ENCODE data around the gene RAB27A.

GRCh38 chr15:55277116-55277564 lies 12.5 kb downstream of the RAB27A start:
- TF ChIP-seq CTCF (IDR thresholded peaks at IDR 0.05; ENCODE audit: control extremely low read depth in 1 of 3, insufficient read depth in 1 of 3, low read depth in 1 of 3, low read length in 3 of 3) (no peak), POLR2AphosphoS5 (IDR thresholded peaks at IDR 0.05; ENCODE audit: low read depth, low read length) (no peak), POLR2A (IDR thresholded peaks at IDR 0.05; ENCODE audit: control extremely low read depth in 1 of 2, low read depth in 2 of 2, low read length in 2 of 2) (no peak), PHF8 (conservative IDR thresholded peaks at IDR 0.05; ENCODE audit: low read depth, low read length) (no peak), YY1 (IDR thresholded peaks at IDR 0.05; ENCODE audit: low read depth, low read length) (no peak), GABPA (IDR thresholded peaks at IDR 0.05; ENCODE audit: borderline replicate concordance, insufficient read depth, low read length) (no peak), CEBPB (IDR thresholded peaks at IDR 0.05; ENCODE audit: low read depth, low read length) (no peak), JUN (IDR thresholded peaks at IDR 0.05; ENCODE audit: low read depth, low read length) (no peak), RFX5 (IDR thresholded peaks at IDR 0.05; ENCODE audit: borderline replicate concordance, low read depth, low read length) (no peak), USF2 (IDR thresholded peaks at IDR 0.05; ENCODE audit: low read length) (no peak), CHD1 (IDR thresholded peaks at IDR 0.05; ENCODE audit: low read depth, low read length) (no peak), GTF2F1 (IDR thresholded peaks at IDR 0.05; ENCODE audit: borderline replicate concordance, low read depth, low read length) (no peak)
